ENCODE results near the gene KRT34. TPM values are rescaled to one million over a fixed set of nuclear protein-coding genes. Genes with fewer than 3 reads are reported as not detected.

The KRT34 gene
- total and polyA plus RNA-seq, 2 experiments from 2014 or later, result not detected

GRCh38 chr17:41396340-41396739 is 14.2 kb upstream of the KRT34 start (continued):
- TF ChIP-seq, protein P1, sequence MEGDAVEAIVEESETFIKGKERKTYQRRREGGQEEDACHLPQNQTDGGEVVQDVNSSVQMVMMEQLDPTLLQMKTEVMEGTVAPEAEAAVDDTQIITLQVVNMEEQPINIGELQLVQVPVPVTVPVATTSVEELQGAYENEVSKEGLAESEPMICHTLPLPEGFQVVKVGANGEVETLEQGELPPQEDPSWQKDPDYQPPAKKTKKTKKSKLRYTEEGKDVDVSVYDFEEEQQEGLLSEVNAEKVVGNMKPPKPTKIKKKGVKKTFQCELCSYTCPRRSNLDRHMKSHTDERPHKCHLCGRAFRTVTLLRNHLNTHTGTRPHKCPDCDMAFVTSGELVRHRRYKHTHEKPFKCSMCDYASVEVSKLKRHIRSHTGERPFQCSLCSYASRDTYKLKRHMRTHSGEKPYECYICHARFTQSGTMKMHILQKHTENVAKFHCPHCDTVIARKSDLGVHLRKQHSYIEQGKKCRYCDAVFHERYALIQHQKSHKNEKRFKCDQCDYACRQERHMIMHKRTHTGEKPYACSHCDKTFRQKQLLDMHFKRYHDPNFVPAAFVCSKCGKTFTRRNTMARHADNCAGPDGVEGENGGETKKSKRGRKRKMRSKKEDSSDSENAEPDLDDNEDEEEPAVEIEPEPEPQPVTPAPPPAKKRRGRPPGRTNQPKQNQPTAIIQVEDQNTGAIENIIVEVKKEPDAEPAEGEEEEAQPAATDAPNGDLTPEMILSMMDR (conservative IDR thresholded peaks at IDR 0.05; ENCODE audit: low read depth in 2 of 2), result no peak
- TF ChIP-seq STAT1 (IDR thresholded peaks at IDR 0.05; ENCODE audit: unreplicated experiment), result no peak
- no peak for TF ChIP-seq POLR2AphosphoS5 (IDR thresholded peaks at IDR 0.05; ENCODE audit: low read depth)
- no peak for TF ChIP-seq NANOG (IDR thresholded peaks at IDR 0.05; ENCODE audit: borderline replicate concordance)
- TF ChIP-seq JUNB (IDR thresholded peaks at IDR 0.05; ENCODE audit: unreplicated experiment), result no peak
- no peak for TF ChIP-seq EZH2phosphoT487 (IDR thresholded peaks at IDR 0.05; ENCODE audit: unreplicated experiment)

- Mint-ChIP-seq H3K4me3 (no peak overlapping the region), H3K36me3 (ENCODE audit: low read depth) (no peaks in the 10 kb centered on the region), H3K9me3 (no peaks in the 10 kb centered on the region), H3K27me3 (ENCODE audit: insufficient read depth, low read depth, poor library complexity) (no peaks in the 10 kb centered on the region), H3K27ac (no peak overlapping the region), H3K4me1 (no peaks in the 10 kb centered on the region)
- ATAC-seq, result no peak
- Histone ChIP-seq H3K9me2 (ENCODE audit: insufficient read depth) (0 out of 2 replicates have a peak, but pooled peaks cover 2% of the 10 kb centered on the region), H3K4me2 (no peak overlapping the region), H3K36me3 (ENCODE audit: insufficient read depth) (no peaks in the 10 kb centered on the region), H4K20me1 (replicated peaks; ENCODE audit: insufficient read depth) (no peaks in the 10 kb centered on the region), H3K79me2 (replicated peaks; ENCODE audit: insufficient read depth) (no peaks in the 10 kb centered on the region), H2AFZ (no peak overlapping the region), H3K27me3 (ENCODE audit: insufficient read depth) (no peaks in the 10 kb centered on the region), H3K27ac (ENCODE audit: low read depth) (no peak overlapping the region), H3F3A (replicated peaks; ENCODE audit: low read depth) (no peaks in the 10 kb centered on the region), H3K4me1 (ENCODE audit: insufficient read depth) (no peaks in the 10 kb centered on the region), H3K4me3 (no peak overlapping the region)
- DNase-seq (ENCODE audit: low spot score), result no peak
- TF ChIP-seq STAT1 (IDR thresholded peaks at IDR 0.05; ENCODE audit: unreplicated experiment), result no peak
- no peak for TF ChIP-seq REST (IDR thresholded peaks at IDR 0.05; ENCODE audit: unreplicated experiment)
- TF ChIP-seq, protein P2, sequence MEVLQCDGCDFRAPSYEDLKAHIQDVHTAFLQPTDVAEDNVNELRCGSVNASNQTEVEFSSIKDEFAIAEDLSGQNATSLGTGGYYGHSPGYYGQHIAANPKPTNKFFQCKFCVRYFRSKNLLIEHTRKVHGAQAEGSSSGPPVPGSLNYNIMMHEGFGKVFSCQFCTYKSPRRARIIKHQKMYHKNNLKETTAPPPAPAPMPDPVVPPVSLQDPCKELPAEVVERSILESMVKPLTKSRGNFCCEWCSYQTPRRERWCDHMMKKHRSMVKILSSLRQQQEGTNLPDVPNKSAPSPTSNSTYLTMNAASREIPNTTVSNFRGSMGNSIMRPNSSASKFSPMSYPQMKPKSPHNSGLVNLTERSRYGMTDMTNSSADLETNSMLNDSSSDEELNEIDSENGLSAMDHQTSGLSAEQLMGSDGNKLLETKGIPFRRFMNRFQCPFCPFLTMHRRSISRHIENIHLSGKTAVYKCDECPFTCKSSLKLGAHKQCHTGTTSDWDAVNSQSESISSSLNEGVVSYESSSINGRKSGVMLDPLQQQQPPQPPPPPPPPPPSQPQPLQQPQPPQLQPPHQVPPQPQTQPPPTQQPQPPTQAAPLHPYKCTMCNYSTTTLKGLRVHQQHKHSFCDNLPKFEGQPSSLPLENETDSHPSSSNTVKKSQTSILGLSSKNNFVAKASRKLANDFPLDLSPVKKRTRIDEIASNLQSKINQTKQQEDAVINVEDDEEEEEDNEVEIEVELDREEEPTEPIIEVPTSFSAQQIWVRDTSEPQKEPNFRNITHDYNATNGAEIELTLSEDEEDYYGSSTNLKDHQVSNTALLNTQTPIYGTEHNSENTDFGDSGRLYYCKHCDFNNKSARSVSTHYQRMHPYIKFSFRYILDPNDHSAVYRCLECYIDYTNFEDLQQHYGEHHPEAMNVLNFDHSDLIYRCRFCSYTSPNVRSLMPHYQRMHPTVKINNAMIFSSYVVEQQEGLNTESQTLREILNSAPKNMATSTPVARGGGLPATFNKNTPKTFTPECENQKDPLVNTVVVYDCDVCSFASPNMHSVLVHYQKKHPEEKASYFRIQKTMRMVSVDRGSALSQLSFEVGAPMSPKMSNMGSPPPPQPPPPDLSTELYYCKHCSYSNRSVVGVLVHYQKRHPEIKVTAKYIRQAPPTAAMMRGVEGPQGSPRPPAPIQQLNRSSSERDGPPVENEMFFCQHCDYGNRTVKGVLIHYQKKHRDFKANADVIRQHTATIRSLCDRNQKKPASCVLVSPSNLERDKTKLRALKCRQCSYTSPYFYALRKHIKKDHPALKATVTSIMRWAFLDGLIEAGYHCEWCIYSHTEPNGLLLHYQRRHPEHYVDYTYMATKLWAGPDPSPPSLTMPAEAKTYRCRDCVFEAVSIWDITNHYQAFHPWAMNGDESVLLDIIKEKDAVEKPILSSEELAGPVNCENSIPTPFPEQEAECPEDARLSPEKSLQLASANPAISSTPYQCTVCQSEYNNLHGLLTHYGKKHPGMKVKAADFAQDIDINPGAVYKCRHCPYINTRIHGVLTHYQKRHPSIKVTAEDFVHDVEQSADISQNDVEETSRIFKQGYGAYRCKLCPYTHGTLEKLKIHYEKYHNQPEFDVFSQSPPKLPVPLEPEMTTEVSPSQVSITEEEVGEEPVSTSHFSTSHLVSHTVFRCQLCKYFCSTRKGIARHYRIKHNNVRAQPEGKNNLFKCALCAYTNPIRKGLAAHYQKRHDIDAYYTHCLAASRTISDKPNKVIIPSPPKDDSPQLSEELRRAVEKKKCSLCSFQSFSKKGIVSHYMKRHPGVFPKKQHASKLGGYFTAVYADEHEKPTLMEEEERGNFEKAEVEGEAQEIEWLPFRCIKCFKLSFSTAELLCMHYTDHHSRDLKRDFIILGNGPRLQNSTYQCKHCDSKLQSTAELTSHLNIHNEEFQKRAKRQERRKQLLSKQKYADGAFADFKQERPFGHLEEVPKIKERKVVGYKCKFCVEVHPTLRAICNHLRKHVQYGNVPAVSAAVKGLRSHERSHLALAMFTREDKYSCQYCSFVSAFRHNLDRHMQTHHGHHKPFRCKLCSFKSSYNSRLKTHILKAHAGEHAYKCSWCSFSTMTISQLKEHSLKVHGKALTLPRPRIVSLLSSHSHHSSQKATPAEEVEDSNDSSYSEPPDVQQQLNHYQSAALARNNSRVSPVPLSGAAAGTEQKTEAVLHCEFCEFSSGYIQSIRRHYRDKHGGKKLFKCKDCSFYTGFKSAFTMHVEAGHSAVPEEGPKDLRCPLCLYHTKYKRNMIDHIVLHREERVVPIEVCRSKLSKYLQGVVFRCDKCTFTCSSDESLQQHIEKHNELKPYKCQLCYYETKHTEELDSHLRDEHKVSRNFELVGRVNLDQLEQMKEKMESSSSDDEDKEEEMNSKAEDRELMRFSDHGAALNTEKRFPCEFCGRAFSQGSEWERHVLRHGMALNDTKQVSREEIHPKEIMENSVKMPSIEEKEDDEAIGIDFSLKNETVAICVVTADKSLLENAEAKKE (CRISPR knock-in tag; IDR thresholded peaks at IDR 0.05), result no peak
- TF ChIP-seq, protein P3, sequence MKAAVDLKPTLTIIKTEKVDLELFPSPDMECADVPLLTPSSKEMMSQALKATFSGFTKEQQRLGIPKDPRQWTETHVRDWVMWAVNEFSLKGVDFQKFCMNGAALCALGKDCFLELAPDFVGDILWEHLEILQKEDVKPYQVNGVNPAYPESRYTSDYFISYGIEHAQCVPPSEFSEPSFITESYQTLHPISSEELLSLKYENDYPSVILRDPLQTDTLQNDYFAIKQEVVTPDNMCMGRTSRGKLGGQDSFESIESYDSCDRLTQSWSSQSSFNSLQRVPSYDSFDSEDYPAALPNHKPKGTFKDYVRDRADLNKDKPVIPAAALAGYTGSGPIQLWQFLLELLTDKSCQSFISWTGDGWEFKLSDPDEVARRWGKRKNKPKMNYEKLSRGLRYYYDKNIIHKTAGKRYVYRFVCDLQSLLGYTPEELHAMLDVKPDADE (IDR thresholded peaks at IDR 0.05), result no peak
- no peak for TF ChIP-seq NANOG (IDR thresholded peaks at IDR 0.05; ENCODE audit: borderline replicate concordance)
- TF ChIP-seq, protein P1 (conservative IDR thresholded peaks at IDR 0.05; ENCODE audit: low read depth in 2 of 2), result no peak
- TF ChIP-seq ZNF114 (CRISPR knock-in tag; IDR thresholded peaks at IDR 0.05), result no peak
- TF ChIP-seq JUNB (IDR thresholded peaks at IDR 0.05; ENCODE audit: unreplicated experiment), result no peak
These were observed 13.5 kb upstream of the KRT34 start for GRCh38 chr17:41395611-41396010.
